ENCODE results near the gene TAF7. TPM values are rescaled to one million over a fixed set of nuclear protein-coding genes. Genes with fewer than 3 reads are reported as not detected.

TAF7 gene
- total RNA-seq (2014; rRNA removed; shearing (Covaris generic)), result 147 and 154 TPM in 2 replicates

GRCh38 chr5:141320225-141321169 lies at the start of gene TAF7:
Gene TAF7, minus strand, starts transcription at chr5:141320784. Its CDS starts 740 bp downstream, at chr5:141320044.
- peak within 1 kb of the TSS; percentile 94 for H3K27ac ChIP-seq
- no peaks in the 10 kb centered on the region for H3K4me1 ChIP-seq (replicated peaks)
- peak; percentile 96 to 97 for DNase-seq (ENCODE audit: low read depth in 1 of 2, low spot score in 2 of 2)
- peaks cover 29% of the 10 kb centered on the region for H3K9me3 ChIP-seq (replicated peaks)
- peaks cover 52% of the 10 kb centered on the region for H3K36me3 ChIP-seq
- H3K27me3 ChIP-seq (replicated peaks), result no peaks in the 10 kb centered on the region
- peak within 1 kb of the TSS; percentile 70 for H3K4me3 ChIP-seq

- Histone ChIP-seq H3K36me3 (no peaks in the 10 kb centered on the region), H3K4me1 (replicated peaks) (no peaks in the 10 kb centered on the region), H3K9me3 (replicated peaks) (peaks cover 29% of the 10 kb centered on the region), H3K27ac (no peak overlapping the region), H3K27me3 (replicated peaks) (no peaks in the 10 kb centered on the region), H3K4me3 (no peak overlapping the region)
- DNase-seq (ENCODE audit: low read depth in 1 of 2, low spot score in 2 of 2), result no peak
These were observed 45.7 kb upstream of the TAF7 start for GRCh38 chr5:141366016-141366896.

GRCh38 chr5:141363952-141364660 lies 43.5 kb upstream of the TAF7 start, which contains the start of gene PCDHGA5:
Gene PCDHGA5, plus strand, starts transcription at chr5:141364162. Its CDS starts 169 bp downstream, at chr5:141364331.
- Histone ChIP-seq H3K27me3 (replicated peaks) (no peaks in the 10 kb centered on the region), H3K4me3 (no peak within 1 kb of the TSS), H3K36me3 (no peaks in the 10 kb centered on the region), H3K4me1 (replicated peaks) (no peaks in the 10 kb centered on the region), H3K9me3 (replicated peaks) (peaks cover 32% of the 10 kb centered on the region), H3K27ac (no peak within 1 kb of the TSS)
- no peak for DNase-seq (ENCODE audit: low read depth in 1 of 2, low spot score in 2 of 2)

- no peak overlapping the region for H3K27ac ChIP-seq
- H3K36me3 ChIP-seq, result no peaks in the 10 kb centered on the region
- no peak for DNase-seq (ENCODE audit: low read depth in 1 of 2, low spot score in 2 of 2)
- H3K9me3 ChIP-seq (replicated peaks), result peaks cover 32% of the 10 kb centered on the region
- no peaks in the 10 kb centered on the region for H3K4me1 ChIP-seq (replicated peaks)
- H3K4me3 ChIP-seq, result no peak overlapping the region
- H3K27me3 ChIP-seq (replicated peaks), result no peaks in the 10 kb centered on the region
These were observed 42.1 kb upstream of the TAF7 start for GRCh38 chr5:141362719-141363118.

- Histone ChIP-seq H3K9me3 (replicated peaks) (peaks cover 32% of the 10 kb centered on the region), H3K4me1 (replicated peaks) (no peaks in the 10 kb centered on the region), H3K36me3 (no peaks in the 10 kb centered on the region), H3K4me3 (no peak overlapping the region), H3K27ac (no peak overlapping the region), H3K27me3 (replicated peaks) (no peaks in the 10 kb centered on the region)
- DNase-seq (ENCODE audit: low read depth in 1 of 2, low spot score in 2 of 2), result no peak
These were observed 40.1 kb upstream of the TAF7 start for GRCh38 chr5:141360685-141361084.

- Histone ChIP-seq H3K4me3 (peak within 1 kb of the TSS; percentile 29), H3K36me3 (no peaks in the 10 kb centered on the region), H3K27ac (no peak within 1 kb of the TSS), H3K9me3 (replicated peaks) (peaks cover 33% of the 10 kb centered on the region), H3K27me3 (replicated peaks) (no peaks in the 10 kb centered on the region), H3K4me1 (replicated peaks) (no peaks in the 10 kb centered on the region)
- peak in 1 of 2 experiments; percentile 49 for DNase-seq (ENCODE audit: low read depth in 1 of 2, low spot score in 2 of 2)
These were observed 39.3 kb upstream of the TAF7 start, which contains the start of gene PCDHGB2 for GRCh38 chr5:141359790-141360426. Gene PCDHGB2, plus strand, starts transcription at chr5:141359994. Its CDS starts 142 bp downstream, at chr5:141360136.

- Histone ChIP-seq H3K4me1 (replicated peaks) (no peaks in the 10 kb centered on the region), H3K27ac (no peak overlapping the region), H3K36me3 (no peaks in the 10 kb centered on the region), H3K4me3 (no peak overlapping the region), H3K9me3 (replicated peaks) (peaks cover 26% of the 10 kb centered on the region), H3K27me3 (replicated peaks) (no peaks in the 10 kb centered on the region)
- no peak for DNase-seq (ENCODE audit: low read depth in 1 of 2, low spot score in 2 of 2)
These were observed 36.4 kb upstream of the TAF7 start for GRCh38 chr5:141356950-141357349.

GRCh38 chr5:141356133-141356532 lies 35.5 kb upstream of the TAF7 start:
- no peak overlapping the region for H3K4me3 ChIP-seq
- H3K9me3 ChIP-seq (replicated peaks), result peaks cover 27% of the 10 kb centered on the region
- no peaks in the 10 kb centered on the region for H3K36me3 ChIP-seq

GRCh38 chr5:141355641-141356040 lies 35.1 kb upstream of the TAF7 start:
- no peaks in the 10 kb centered on the region for H3K27me3 ChIP-seq (replicated peaks)
- no peak for DNase-seq (ENCODE audit: low read depth in 1 of 2, low spot score in 2 of 2)
- H3K36me3 ChIP-seq, result no peaks in the 10 kb centered on the region
- H3K27ac ChIP-seq, result no peak overlapping the region
- peaks cover 27% of the 10 kb centered on the region for H3K9me3 ChIP-seq (replicated peaks)
- H3K4me3 ChIP-seq, result no peak overlapping the region
- H3K4me1 ChIP-seq (replicated peaks), result no peaks in the 10 kb centered on the region

More at GRCh38 chr5:141356133-141356532, 35.5 kb upstream of the TAF7 start:
- no peak for DNase-seq (ENCODE audit: low read depth in 1 of 2, low spot score in 2 of 2)
- Histone ChIP-seq H3K27me3 (replicated peaks) (no peaks in the 10 kb centered on the region), H3K27ac (no peak overlapping the region), H3K4me1 (replicated peaks) (no peaks in the 10 kb centered on the region)

GRCh38 chr5:141354900-141355469 lies 34.4 kb upstream of the TAF7 start, which contains the start of gene PCDHGA4:
Gene PCDHGA4, plus strand, starts transcription at chr5:141355021. Its CDS starts 87 bp downstream, at chr5:141355108.
- no peak within 1 kb of the TSS for H3K4me3 ChIP-seq
- H3K27me3 ChIP-seq (replicated peaks), result no peaks in the 10 kb centered on the region
- H3K36me3 ChIP-seq, result no peaks in the 10 kb centered on the region
- peaks cover 26% of the 10 kb centered on the region for H3K9me3 ChIP-seq (replicated peaks)
- no peak within 1 kb of the TSS for H3K27ac ChIP-seq
- no peak for DNase-seq (ENCODE audit: low read depth in 1 of 2, low spot score in 2 of 2)
- no peaks in the 10 kb centered on the region for H3K4me1 ChIP-seq (replicated peaks)

- Histone ChIP-seq H3K27me3 (replicated peaks) (no peaks in the 10 kb centered on the region), H3K4me1 (replicated peaks) (no peaks in the 10 kb centered on the region), H3K36me3 (no peaks in the 10 kb centered on the region), H3K27ac (no peak overlapping the region), H3K4me3 (no peak overlapping the region), H3K9me3 (replicated peaks) (peaks cover 19% of the 10 kb centered on the region)
- no peak for DNase-seq (ENCODE audit: low read depth in 1 of 2, low spot score in 2 of 2)
These were observed 31.0 kb upstream of the TAF7 start for GRCh38 chr5:141351591-141351990.

- no peaks in the 10 kb centered on the region for H3K27me3 ChIP-seq (replicated peaks)
- H3K4me3 ChIP-seq, result no peak within 1 kb of the TSS
- H3K27ac ChIP-seq, result no peak within 1 kb of the TSS
- peaks cover 12% of the 10 kb centered on the region for H3K9me3 ChIP-seq (replicated peaks)
- DNase-seq (ENCODE audit: low read depth in 1 of 2, low spot score in 2 of 2), result peak in 1 of 2 experiments; percentile 42
- no peaks in the 10 kb centered on the region for H3K36me3 ChIP-seq
- H3K4me1 ChIP-seq (replicated peaks), result no peaks in the 10 kb centered on the region
These were observed 29.5 kb upstream of the TAF7 start, which contains the start of gene PCDHGB1 for GRCh38 chr5:141349917-141350619. Gene PCDHGB1, plus strand, starts transcription at chr5:141350099. Its CDS starts 162 bp downstream, at chr5:141350261.

Measured in SJSA1 (cell line).